Measurements from ENCODE around the gene NKAIN2.

DNA sequence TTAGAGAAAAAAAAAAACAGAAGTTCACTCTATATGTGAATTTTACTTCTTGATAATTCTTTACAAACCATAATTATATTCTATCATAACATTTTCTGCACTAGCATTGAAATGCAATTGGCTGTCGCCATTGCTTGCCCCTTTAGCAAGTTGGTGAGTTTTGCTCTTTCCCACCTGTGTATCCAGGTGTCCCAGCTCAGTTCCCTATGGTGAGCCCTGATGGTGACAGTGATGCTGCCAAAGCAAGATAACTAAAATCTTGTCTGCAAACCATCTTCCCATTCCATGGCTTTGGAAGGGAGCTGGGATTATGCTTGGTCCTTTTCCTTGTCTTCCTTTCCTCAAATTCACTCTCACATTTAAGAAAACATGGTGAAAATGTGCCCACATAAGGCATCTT is 429.6 kb downstream of the NKAIN2 start:
- no peak for TF ChIP-seq CTCF (IDR thresholded peaks at IDR 0.05)
- no peak for TF ChIP-seq POLR2A (IDR thresholded peaks at IDR 0.05)

Measured in thyroid gland (tissue), 4 donors.